NCI-H146 treated with DMSO at 0.1 percent for 48 hours (cell line): ENCODE data around the gene SCYGR5.
"Not testable (repeated sequence)": the region's sequence is repeated elsewhere in the genome, so short reads cannot be mapped to it uniquely, and the experiment has no call there.

Experiments
- DNase-seq: peaks from one replicate; lab custom pipeline; 2025; ENCODE audit not compliant: unreplicated experiment; lab: John Stamatoyannopoulos, UW

The SCYGR5 gene

DNA sequence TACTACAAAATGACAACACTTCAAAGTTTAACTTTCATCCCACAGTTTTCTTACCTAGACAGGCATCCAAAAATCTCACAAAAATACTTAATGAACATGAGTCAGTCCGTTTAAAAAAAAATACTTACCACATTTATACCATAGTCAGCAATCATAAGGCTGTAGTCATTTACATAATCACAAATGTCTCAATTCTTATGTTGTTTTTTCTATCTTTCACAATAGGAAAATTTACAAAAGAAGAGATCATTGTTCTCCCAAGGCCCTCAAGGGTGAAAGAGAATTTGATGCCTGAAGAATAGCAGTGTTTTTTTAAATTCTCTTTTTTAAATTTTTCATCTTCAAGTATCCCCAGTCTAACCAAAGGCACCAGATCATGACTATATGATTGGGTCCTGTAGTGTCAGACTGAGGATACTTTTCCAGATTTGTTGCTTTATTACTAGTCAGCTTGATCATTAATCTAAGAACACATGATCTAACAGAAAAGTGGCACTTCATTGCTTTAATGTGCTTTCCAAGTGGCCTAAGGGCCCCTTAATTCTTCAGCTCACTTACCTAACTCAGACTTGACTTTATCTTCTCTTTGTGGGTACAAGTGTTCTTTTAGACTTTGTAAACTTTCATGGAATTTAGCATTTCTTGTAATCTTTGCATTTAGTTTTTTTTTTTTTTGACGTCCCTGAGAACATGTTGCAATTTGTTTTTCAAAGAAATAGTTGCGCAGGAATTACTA, 4.7 kb downstream of the SCYGR5 start:
- no peak for DNase-seq

DNA sequence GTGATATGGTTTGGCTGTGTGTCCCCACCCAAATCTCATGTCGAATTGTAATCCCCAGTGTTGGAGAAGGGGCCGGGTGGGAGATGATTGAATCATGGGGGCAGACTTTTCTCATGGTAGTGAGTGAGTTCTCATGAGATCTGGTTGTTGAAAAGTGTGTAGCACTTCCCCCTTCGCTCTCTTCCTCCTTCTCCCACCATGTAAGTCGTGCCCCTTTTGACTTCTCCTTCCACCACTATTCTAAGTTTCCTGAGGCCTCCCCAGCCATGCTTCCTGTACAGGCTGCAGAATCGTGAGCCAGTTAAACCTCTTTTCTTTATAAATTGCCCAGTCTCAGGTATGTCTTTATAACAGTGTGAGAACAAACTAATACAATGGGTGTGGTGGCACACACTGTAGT, 7.0 kb downstream of the SCYGR5 start:
- DNase-seq: not testable (repeated sequence)

DNA sequence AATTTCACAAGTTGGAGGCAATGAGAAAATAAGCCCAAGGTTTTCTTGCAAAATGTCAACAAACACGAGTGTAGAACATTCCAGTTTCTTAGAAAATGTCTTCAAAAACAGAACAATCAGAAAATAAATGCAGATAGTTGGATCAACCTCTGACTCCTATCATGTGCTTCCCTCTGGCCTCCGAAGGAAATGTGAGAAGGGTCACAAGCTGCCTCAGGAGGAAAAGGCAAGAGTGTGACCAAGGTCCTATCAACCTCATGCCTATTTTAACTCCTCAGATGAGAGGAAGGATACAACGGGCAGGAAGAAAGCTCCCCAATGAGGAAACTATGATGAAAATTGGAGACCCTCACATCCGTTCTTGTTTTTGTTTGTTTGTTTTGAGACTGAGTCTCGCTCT, 7.9 kb downstream of the SCYGR5 start:
- no peak for DNase-seq

DNA sequence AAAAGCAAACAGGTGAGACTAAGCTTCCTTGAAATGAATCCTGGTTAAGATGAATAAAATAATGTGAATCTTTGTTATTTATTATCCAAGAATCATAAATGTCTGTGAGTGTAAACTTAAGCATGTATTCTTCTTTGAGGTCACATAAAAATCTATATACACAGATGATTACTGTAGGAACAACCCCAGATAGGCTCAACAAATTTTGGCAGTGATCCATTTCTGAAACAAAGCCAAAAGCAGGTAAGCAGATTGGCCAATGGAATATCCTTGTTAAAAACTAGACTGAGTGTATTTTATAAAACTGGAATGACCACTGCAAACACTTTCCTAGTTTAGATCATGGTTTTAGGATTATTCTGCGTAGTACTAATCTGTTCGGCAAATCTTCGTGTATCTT, 11.3 kb downstream of the SCYGR5 start:
- no peak for DNase-seq

DNA sequence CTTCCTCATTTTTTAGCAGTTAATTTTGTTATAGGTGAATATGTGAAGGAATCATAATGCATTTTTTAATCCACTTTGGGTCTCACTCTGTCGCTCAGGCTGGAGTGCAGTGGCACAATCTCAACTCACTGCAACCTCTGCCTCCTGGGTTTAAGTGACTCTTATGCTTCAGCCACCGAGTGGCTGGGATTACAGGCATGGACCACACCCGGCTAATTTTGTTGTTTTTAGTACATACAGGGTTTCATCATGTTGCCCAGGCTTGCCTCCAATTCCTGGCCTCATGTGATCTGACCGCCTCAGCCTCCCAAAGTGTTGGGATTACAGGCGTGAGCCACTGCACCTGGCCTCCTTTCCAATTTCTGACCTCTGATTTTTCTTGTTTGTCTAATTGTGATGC, 17.7 kb downstream of the SCYGR5 start:
- DNase-seq: no peak

DNA sequence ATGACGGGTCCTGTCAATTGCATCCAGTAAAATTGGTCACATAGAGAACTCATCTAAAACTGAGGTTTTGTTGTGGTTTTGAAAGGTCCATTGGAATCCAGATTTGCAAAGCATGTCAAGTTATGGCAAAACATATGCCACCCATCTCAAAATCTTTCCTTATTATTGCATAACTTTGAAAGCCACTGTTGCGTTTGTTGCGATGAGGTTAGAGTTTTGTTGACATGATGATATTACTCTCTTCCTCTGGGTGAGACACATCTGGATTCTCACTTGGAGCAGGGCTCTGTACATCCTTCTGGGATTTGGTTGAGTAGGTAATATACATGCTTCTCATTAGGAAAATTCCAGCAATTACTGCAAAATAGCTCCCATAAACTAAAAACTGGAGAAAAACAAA, 20.6 kb downstream of the SCYGR5 start:
- no peak for DNase-seq

DNA sequence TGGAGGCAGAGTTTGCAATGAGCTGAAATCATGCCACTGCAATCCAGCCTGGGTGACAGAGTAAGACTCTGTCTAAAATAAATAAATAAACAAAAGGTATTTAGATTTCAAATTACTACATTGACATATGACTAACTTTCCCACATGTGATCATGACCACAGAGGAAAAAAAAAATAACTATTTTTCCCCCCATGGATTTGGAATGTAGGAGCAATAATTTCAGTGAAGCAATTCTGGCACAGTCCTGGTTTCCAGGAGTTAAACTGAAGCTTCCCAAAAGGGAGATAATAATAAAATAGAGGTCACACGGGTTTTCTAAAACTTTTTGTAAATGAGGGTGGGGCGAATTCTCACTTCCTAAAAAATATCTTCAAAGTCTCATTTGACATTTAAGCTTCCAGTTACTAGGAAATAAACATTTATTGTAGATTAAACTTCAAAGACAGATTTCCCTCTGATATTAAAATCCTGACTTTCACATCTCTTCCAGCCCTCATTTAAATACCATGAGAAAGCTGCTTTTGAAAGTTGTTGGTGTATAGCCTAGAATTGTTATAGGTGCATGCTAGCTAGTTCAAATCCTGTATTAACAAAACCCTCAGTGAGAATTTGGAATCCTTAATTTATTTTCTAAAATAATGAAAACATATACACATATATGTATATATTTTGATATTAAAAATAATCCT, 30.5 kb downstream of the SCYGR5 start:
- no peak for DNase-seq

DNA sequence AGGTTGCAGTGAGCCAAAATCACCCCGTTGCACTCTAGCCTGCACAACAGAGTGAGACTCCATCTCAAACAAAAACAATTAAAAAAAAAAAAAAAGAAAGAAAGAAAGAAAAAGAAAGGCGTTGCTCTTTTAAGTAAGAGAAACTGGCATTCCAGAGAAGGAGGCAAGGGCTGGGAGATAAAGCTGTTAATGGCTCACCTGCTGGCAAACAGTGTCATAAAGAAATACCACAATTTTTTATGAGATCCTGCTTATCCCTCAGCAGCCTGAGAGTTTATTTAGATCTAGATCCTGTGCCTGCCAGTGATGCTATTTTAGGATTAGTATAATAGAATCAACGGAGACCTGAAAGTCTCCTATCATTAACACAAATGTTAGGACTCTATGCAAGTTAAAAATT, 35.0 kb downstream of the SCYGR5 start:
- DNase-seq: no peak

DNA sequence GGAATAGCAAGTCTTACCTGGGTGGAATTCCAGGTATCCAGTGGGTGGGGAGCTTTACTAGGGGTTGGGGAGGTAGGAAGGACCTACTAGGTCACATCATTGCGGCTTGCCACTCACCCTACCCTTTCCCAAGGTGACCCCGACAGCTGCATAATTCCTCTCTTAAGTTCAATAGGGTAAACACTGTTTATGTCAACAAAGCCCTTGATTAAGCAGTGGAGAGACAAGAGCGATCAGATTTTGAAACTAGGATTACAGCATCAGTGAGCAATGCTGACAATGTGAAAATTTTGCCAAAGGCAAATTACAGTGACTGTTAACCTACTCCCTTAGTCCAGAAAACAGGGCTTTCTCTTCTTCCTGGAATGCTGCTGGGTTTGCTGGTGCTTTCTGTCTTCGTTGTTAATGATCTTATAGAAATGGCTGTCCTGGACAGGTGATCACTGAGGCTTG, 36.7 kb downstream of the SCYGR5 start:
- no peak for DNase-seq

DNA sequence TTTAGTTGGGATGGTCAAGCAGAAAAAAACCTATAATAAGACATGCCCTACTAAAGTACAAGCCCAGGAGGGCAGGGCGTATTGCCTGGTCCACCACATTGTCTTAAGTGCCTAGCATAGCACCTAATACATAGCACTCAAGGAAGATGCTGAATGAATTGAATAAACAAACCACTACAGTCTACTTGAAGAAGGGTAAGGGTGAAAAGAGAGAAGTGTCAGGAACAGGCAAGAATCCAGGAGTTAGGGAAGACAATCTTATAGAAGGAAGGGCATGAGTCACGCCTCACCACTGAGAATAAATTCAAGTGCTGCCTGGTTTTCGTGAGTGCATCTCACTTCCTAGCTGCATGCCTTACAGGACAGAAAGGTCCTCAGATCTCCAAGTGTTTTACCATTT, 37.4 kb downstream of the SCYGR5 start:
- no peak for DNase-seq

DNA sequence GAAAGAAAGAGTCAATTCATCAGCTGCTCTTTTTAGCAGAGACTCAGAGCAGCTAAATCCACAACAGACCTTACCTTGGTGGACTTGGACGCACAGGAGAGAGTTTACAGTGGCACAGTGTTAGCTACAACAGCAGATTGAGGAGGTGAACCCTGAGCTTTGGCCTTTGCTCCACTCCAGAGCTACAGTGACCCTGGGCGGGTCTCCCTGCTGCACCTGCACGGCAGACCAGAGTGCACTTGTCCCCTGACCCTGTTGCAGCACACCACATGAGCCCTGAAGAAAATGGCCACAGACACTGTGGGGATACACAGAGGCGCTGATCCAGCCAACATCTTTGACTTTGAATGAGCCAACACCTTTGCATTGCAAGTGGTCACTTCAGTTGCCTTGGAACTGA, 40.3 kb downstream of the SCYGR5 start:
- DNase-seq: no peak

DNA sequence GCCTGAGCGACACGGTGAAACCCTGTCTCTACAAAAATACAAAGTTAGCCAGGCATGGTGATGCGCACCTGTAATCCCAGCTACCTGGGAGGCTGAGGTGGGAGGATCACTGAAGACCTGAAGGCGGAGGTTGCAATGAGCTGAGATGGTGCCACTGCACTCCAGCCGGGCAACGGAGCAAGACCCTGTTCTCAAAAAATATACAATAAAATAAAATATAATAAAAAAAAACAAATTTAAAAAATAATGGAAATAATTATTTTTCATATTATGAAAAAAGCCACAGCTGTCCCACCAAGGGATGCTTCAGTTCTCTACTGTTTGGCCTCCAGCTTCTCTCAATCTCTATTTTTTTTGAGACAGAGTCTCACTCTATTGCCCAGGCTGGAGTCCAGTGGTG, 40.8 kb downstream of the SCYGR5 start:
- no peak for DNase-seq

DNA sequence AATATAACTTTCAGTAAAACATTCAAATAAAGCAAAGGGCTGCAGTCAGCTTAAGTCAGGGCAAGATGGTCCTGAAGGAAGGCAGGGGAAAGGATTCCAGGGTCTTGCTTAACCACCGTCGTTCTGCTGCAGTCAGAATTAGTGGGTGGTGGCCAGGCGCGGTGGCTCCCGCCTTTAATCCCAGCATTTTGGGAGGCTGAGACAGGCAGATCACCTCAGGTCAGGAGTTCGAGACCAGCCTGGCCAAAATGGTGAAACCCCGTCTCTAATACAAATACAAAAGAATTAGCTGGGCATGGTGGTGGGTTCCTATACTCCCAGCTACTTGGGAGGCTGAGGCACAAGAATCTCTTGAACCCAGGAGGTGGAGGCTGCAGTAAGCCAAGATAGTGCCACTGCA, 44.4 kb downstream of the SCYGR5 start:
- DNase-seq: no peak

DNA sequence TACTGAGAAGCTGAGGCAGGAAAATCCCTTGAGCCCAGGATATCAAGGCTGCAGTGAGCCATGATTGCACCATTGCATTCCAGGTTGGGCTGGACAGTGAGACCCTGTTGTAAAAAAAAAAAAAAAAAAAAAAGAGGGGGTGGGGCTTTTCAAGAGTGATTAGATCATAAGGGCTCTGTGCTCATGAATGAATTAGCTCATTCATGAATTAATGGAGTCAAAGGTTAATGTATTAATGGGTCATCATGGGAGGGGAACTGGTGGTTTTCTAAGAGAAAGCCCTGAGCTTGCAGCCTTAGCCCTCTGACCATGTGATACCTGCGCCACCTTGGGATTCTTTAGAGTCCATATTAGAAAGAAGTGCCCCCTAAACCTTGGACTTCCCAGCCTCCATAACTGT, 46.7 kb downstream of the SCYGR5 start:
- DNase-seq: no peak

DNA sequence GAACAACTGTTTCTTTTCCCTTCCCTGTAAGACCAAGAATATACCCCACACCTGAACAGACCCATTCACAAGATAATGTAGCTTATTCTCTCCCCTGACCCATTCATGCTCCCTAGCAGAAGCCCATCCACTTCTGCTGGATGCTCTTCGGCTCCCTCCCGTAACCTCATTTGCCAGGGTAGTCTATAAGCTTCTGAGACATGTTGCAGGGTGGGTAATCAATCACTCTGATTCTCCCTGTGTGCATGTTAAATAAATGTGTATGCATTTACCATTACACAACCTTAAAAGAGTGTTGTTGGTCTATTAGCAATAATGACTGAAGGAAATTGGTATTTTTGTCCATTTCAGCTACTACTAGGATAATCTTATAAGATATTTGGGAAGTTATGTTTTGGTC, 49.9 kb downstream of the SCYGR5 start:
- no peak for DNase-seq
